GM11168 (cell line): Measurements from ENCODE around the gene OR10AD1.

Experiments
- in situ Hi-C: fragments of 300-500 bp; cut with MboI; formaldehyde crosslinking; loops from one replicate; pipeline ENCODE4 v1.12.0; 2022; ENCODE audit warnings: low sequenced_read_pairs; ENCODE audit not compliant: unreplicated experiment

The OR10AD1 gene

GRCh38 chr12:48193623-48194022 lies 9.5 kb downstream of the OR10AD1 start:
- in situ Hi-C loops = loop anchor here (25.0 kb wide), 1 partner anchor 419 kb away; no protein-coding TSS in a partner anchor

DNA sequence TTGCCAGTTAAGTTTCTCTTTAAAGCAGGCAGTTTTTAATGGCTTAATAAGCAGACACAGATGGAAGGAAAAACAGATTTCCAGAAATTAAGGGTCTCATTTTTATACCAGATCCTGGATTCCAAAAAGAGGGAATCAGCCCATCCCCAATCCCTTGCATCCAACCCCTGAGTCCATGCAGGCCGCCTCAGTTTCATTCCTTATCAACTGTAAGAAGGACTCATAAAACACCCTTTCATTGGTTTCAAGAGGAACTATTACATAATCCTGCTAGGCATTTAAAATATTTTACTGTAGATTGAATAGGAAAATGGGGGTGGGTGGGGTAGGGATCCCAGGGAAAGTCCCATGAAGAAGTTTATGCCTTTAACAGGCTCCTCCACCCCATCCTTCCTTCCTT lies 10.2 kb downstream of the OR10AD1 start:
- in situ Hi-C loops = loop anchor here (25.0 kb wide), 1 partner anchor 419 kb away; no protein-coding TSS in a partner anchor

DNA sequence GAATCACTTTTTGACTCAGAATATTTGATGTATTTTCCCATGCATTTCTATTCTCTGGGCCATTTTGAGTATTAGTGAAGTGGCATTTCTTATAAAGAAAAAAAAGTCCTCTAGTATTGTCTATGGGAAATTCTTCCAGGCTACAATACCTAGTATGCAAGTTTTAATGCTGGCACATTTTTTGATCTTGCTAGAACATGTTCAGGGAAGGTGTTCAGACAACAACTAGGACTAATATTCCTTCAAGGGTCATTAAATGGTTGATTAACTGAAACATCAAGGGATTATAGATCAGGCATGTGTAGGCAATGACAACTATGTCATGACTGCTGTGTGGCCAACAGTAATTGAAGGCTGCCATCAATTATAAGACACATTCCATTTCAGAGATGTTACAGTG lies 12.0 kb downstream of the OR10AD1 start:
- in situ Hi-C loops = loop anchor here (25.0 kb wide), 1 partner anchor 421 kb away; no protein-coding TSS in a partner anchor

DNA sequence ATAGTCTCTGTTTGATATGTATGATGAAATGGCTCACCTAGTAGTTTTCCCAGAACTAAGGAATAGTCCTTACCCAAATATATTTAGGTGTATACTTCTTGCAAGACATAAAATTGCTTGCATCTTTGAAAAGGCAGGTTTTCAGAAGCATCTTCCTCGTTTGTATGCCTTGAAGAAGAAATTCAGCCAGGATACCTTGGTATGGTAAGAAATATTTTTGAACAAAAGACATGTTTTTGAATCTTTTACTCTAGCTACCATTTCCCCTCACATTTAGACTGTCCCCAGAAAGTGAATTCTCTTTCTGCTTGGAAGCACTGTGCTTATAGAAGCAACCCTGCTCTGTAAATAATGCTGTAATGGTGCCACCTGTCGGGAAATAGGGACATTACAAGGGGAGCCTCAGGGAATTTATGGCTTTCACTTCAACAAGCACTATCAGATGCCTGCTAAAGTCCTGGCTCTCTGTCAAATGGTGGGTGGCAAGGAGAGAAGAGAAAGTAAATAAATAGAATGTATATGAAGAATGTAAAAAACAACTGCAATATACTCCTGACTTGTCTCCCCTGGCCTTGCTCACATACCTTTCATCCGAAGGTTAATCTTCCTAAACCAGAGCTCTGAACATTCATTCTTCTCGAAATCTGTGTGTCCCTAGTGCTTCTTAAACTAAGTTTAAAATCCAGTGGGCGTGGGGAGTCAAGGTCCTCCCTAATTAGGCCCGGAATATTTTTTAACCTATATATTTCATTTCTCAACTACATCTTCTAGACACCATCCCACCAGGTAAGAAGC lies 13.6 kb downstream of the OR10AD1 start:
- in situ Hi-C loops = loop anchor here (25.0 kb wide), 1 partner anchor 423 kb away; no protein-coding TSS in a partner anchor

DNA sequence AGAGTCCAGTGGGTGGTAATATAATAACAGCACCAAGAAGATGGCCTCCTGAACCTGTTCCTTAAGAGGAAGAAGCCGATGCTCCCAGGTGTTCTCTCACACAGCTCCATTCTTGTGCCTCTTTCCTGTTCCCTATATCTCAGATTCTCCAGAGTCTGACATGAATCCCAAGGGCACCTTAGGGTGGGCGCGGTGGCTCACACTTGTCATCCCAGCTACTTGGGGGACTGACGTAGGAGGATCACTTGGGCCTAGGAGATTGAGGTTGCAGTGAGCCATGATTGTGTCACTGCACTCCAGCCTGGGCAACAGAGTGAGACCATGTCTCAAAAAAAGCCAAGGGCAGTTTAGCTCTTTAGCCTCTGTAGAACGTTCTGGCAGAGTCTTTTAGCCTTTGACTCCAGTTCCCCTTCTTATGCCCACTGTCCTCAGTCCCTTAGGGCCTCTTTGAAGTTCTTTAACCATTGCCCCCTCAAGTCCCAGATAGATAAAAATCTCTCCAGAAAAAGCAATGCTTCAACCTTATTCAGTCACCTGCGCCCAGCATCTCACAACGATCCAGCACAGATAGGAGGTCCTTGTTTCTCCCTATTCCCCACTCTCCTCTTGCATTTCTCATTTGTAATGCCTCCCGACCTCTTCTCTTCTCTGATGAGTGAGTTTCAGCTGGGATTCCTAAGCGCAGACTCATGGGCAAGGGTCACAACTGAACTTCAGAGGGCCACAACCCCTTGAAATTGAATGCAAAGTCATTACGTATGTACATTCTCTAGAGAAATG lies 15.0 kb downstream of the OR10AD1 start:
- in situ Hi-C loops = loop anchor here (25.0 kb wide), 1 partner anchor 424 kb away; no protein-coding TSS in a partner anchor

- in situ Hi-C loops = loop anchor here (25.0 kb wide), 1 partner anchor 427 kb away; no protein-coding TSS in a partner anchor
Observed at GRCh38 chr12:48185181-48185919, 17.7 kb downstream of the OR10AD1 start.

- in situ Hi-C loops = loop anchor here (25.0 kb wide), 1 partner anchor 428 kb away; no protein-coding TSS in a partner anchor
Observed at GRCh38 chr12:48184549-48184922, 18.6 kb downstream of the OR10AD1 start.

- in situ Hi-C loops = loop anchor here (25.0 kb wide), 1 partner anchor 428 kb away; no protein-coding TSS in a partner anchor
Observed at GRCh38 chr12:48183876-48184548, 19.1 kb downstream of the OR10AD1 start.

DNA sequence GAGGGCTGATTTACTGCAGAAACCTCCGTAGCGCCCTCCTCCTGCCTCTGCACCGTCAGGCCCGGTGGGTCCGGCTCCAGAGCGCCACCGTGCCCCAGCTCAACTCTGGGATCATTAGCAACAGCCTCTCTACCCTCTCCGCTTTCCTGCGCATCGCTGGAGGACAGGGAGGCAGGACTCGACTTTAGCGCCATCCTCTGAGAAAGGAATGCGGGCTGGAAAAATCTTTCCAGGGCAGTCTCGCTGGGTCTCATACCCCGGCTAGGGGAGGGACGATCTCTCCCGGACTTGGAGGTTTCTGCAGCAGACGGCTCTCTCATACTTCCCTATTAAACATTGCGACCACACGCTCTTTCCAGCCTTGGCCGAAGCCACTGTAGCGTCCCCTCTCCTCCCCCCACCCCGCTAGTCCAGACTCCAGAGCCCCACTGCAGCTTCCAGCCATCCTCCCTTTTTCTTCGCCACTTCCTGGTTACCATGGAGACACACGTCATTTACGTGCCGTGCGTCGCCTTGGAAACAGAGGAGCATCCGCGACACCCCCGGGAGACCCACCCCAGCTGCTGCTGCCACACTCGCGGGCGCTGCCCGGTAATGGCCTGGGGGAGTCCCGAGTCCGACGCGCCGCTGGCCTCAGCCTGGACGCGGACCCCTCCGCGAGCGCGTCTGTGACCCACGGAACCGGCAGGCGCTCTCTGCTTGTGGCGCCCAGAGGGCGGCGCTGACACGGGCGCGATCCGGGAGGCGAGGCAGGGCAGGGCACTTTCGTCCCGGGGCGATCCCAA lies 19.8 kb downstream of the OR10AD1 start, which contains the start of gene CCDC184:
CCDC184 (plus strand) TSS at position 554 of the 785 bp plus-strand sequence. CDS start 479 bp downstream, outside the sequence.
- in situ Hi-C loops = loop anchor here (25.0 kb wide), 1 partner anchor 429 kb away; no protein-coding TSS in a partner anchor

DNA sequence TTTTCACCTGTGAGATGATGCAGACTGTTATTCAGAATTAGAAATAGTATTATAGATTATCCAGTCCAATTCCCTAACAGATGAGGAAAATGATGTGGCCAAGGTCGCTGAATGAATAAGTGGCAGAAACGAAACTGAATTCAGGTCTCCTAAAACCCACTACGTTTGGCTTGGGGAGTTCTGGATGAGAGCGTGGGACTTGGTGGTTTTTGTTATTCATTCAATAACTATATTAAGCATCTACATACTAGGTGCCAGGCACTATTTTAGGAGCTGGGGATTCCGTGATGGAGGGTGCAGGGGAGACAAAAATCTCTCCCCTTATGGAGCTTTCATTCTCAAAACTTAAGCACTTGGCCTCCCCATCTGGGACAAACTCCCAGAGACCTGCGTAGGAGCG lies 20.5 kb downstream of the OR10AD1 start:
- in situ Hi-C loops = loop anchor here (25.0 kb wide), 1 partner anchor 430 kb away; no protein-coding TSS in a partner anchor

DNA sequence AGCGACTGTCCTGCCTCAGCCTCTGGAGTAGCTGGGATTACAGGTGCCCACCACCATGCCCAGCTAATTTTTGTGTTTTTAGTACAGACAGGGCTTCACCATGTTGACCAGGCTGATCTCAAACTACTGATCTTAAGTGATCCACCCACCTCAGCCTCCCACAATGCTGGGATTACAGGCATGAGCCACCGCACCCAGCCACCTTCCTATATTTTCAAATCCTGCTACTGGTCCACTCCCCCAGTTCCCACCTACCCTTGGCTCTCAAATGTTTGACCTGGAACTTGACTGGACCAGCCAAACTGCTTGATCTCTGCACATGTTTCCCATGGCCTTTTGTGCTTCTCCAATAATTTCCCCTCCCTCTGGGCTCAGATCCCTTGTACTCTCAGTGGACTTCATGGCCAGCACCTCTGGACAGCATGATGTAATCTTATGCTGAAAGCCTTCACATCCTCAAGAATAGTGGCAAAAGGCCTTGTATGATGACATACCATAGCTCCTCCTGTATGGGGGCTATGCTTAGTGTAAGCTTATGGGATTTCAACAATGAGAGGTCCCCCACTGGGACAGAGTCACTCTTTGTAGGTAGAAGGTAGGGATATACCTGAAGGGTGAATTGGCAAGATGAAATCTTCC lies 22.1 kb downstream of the OR10AD1 start:
- in situ Hi-C loops = loop anchor here (25.0 kb wide), 1 partner anchor 431 kb away; no protein-coding TSS in a partner anchor

GRCh38 chr12:48180424-48180823 lies 22.7 kb downstream of the OR10AD1 start:
- in situ Hi-C loops = loop anchor here (25.0 kb wide), 1 partner anchor 432 kb away; no protein-coding TSS in a partner anchor

GRCh38 chr12:48179466-48179865 lies 23.6 kb downstream of the OR10AD1 start:
- in situ Hi-C loops = loop anchor here (25.0 kb wide), 1 partner anchor 433 kb away; no protein-coding TSS in a partner anchor

- in situ Hi-C loops = loop anchor here (25.0 kb wide), 1 partner anchor 434 kb away; no protein-coding TSS in a partner anchor
Observed at GRCh38 chr12:48177982-48178381, 25.1 kb downstream of the OR10AD1 start.

- in situ Hi-C loops = loop anchor here (25.0 kb wide), 1 partner anchor 436 kb away; no protein-coding TSS in a partner anchor
Observed at GRCh38 chr12:48176417-48176751, 26.7 kb downstream of the OR10AD1 start.

- in situ Hi-C loops = loop anchor here (25.0 kb wide), 1 partner anchor 436 kb away; no protein-coding TSS in a partner anchor
Observed at GRCh38 chr12:48175613-48176416, 27.3 kb downstream of the OR10AD1 start.

DNA sequence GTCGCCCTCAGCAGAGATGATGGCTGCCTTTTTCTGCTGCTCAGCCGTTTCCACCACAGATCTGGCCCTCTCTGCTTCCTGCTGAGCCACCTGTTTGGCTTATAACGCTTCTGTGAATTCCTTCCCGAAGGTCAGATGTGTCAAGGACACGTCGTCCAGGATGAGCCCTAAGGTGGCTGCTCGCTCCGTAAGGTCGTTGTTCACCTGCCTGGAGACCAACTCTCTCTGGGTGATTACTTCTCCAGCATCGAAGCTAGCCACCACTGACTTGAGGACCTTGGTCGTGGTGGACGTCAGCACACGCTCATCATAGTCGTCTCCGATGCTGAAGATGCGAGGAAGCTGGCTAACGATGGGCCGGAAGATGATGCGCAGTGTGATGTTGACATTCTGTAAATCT lies 34.1 kb downstream of the OR10AD1 start:
- in situ Hi-C loops = no loop called here
